HG03575 (cell line): ENCODE results near the gene HES1.

Experiments used
- ATAC-seq: cut with Tn5 transposase; IDR thresholded peaks from one replicate; pipeline ENCODE4 v1.9.1; 2021; ENCODE audit not compliant: unreplicated experiment, insufficient number of reproducible peaks, low FRiP score; ENCODE audit errors: extremely low read depth

HES1 gene

DNA sequence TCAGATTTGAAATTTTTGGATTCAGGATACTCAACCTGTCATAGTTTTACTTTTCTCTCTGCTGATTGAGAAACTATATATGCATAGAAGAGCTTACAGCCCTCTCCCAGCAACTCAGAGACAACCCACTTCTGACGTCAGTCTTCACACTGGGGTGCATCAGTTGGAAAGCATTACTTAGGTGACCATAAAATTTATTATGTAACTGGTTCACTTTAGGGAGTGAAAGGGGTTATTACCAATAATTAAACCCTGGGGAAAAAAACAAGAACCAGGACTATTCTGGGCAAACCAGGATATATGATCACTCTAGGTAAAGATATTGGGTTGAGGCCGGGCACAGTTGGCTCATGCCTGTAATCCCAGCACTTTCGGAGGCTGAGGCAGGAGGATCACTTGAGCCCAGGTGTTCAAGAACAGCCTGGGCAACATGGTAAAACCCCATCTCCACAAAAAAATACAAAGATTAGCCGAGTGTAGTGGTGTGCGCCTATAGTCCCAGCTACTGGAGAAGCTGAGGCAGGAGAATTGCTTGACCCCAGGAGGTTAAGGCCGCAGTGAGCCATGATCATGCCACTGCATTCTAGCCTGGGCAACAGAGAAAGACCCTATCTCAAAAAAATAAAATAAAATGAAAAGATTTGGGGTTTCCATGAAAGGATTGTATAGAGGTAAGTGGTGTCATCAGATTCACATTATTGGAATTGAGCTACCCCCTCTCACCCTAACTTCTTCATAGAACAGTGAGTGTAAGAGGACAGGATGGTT lies 27.1 kb downstream of the HES1 start:
- ATAC-seq: no peak

DNA sequence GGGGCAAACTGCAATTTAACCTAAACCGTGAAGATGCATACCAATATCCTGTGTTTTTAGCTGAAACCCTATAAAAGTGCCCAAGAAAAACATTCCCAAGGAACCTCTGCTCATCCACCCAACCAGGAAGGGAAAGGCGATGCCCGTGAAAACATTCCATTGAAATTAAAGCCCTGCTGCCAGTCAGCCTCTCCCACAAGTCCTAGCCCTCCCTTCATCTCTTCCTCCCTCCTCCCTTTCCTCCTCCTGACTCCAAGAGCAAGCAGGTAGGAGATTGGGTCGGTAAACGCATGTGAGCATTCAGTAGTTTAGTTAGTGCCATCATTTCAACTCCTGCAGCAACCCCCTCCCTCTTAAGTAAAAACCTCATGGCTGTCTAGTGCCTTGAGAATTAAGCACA lies 27.7 kb downstream of the HES1 start:
- ATAC-seq: no peak

DNA sequence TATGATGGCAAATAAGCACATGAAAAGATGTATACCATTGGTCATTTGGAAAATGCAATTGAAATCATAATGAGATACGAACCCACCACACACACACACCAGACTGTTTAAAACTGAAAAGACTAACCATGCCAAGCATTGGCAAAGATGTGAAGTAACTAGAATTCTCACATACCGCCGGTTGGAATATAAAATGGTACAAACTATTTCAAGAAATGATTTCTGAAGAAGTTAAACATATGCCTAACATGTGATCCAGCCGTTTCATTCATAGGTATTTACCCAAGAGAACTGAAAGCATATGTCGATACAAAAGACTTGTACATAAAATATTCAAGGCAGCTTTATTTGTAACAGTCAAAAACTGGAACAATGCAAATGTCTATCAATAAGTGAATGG lies 28.9 kb downstream of the HES1 start:
- ATAC-seq: no peak

DNA sequence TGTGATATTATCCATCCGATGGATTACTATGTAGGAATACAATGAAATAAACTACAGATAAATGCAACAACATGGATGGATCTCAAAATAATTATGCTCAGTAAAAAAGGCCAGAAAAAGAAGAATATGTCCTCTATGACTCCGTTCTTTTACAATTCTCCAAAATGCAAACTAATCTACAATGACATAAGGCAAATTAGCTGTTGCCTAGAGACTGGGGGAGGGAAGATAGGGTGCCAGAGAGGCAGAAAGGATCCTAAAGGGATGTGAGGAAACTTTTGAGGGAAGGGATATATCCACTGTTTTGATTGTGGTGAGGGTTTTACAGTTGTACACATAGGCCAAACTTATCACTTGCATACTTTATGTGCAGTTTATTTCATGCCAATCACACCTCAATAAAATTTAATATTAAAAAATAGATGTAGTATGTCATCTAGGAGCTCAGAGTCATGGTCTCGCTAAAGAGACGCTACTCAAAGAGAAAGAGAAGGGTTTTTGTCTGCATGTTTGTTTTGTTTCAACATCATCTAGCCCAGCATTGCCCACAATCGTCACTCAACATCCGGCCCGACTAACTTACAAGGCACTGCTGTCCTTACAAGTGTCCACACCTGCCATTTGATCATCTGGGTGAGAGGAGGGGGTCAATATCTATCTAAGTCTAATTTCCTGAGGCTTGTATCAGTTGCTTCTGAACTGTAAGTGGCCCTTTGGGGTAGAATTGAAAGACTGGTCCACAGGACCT lies 29.5 kb downstream of the HES1 start:
- ATAC-seq: no peak

DNA sequence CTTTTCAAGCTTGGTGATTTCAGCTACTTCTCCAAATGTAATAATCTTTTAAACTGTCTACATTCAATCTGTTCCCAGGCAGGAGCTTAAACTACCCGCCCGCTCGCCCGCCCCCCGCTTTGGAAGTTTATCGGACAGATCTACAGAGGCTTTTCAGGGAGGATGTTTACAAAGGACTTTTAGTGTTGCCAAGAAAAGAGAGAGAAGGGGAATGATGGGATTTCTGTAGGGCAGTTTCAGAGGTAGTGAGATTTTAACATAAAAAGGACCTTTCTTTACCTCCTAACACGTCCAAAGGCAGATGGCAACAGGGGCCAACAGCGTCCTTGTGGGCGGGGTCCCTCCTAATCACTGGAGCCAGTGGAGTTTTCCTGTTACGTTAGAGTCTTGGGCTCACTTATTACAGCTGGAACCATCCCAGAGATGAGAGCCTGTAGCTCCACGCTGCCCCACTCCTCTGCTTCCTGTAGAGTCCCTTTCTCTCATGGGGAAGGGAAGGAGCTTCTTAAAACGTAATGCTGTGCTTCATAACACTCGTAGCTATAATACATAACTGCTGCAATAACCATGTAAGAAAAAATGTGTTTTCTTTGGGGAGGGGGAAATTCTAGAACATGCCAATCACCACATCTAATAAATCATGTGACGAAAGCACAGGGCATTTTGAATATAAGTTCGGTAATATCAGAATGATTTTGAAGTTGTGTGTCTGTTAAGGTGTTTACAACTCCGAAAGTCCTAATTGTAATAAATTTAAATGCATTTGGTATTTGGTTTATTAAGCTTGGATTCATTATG lies 30.9 kb downstream of the HES1 start:
- ATAC-seq: no peak

DNA sequence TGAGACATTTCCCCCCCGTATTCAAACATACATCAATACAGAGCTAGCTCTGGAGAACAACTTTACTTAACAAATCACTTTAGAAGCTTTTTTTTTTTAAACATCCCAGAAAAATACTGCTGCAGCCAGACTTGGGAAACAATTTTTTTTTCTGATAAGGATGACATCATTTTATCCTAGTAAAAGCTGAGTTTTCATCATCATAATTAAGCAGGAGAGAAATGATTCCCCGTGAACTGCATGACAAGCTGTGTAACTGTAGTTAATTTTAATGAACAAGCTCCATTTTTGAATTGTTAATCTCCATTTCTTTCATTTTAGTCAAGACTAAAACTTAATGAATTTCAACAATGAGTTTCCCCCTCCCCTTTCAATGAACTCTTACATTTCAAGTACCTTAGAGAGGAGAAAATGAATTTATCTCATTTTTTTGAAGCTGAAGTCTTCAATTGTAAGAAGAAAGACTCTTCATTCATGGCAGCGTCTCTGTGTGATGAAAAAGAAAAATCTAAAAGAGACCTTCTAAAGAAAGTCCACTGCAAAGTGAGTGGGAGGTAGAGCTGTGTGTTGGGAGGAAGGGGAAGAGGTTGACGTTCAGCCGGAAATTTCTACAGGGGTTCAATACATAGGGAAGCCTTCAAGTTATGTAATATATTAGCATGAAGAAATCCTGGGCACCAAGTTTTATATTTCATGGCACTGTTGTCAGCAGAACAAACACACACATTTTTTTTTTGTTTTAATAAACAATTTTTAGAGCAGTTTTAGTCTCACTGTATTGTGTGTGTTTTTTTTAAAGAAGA lies 31.7 kb downstream of the HES1 start:
- no peak for ATAC-seq

DNA sequence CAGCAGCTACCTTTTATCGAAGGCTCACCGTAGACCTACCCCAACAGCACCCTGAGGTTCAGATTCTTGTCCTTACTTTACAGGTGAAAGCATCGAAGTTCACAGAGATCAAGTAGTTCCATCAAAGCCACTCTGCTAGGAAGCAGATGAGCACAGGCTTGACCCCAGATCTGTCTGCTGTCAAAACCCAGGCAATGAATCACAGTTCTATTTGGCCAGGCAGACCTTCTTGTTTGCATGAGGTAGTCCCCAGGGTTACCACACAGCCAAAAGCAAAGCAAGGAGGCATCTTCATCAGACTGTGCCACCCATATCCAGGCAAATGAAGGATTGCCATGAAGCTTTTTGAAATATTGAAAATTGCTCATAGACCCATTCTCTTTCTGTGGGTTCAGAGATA lies 33.0 kb downstream of the HES1 start:
- ATAC-seq: no peak

DNA sequence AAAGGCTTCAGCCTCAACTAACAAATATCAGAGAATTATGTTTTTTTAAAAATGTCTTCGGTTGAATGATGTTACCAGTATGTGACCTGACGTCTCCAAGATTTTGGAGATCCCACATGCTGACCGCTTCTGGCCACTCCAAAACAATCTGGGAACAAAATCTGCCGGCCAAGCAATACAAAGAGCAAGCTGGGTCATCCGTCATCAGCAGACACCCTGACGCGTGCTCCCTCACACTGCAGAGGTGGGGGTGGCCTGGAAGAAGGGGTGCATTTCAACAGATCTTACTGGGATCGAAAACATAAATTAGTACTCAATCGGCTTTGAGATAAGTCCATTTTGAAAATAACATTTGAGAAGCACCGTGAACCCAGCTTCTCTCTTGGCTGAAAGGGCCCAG lies 33.6 kb downstream of the HES1 start:
- no peak for ATAC-seq

DNA sequence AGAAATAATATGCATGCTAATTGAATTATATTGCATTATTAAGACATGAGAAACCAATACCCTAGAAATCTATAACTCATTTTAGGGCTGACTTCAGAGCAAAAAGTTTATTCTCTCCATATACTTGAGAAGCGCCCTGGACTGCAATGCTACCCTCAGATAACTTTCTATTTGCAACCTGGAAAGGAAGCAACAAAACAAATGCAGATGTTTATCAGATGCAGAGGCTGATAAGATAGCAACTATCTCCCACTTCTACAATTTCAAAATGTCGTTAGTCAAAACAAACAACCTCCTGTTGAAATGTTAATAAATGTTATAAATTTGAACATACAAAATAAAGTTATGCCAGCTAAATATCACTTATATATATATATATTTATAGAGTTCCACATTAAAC lies 34.8 kb downstream of the HES1 start:
- no peak for ATAC-seq

DNA sequence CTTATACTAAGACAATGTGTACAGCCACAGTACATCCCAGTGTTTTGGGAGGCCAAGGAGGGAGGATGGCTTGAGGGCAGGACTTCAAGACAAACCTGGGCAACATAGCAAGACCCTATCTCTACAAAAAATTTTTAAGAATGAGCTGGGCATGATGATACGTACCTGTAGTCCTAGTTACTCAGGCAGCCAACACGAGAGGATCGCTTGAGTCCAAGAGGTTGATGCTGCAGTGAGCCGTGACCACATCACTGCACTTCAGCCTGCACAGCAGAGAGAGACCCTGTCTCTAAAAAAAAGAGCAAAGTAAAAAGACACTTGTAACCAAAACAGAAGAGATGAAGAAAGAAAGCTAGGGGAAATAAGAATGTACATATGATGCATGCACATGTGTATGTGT lies 38.5 kb downstream of the HES1 start:
- no peak for ATAC-seq

DNA sequence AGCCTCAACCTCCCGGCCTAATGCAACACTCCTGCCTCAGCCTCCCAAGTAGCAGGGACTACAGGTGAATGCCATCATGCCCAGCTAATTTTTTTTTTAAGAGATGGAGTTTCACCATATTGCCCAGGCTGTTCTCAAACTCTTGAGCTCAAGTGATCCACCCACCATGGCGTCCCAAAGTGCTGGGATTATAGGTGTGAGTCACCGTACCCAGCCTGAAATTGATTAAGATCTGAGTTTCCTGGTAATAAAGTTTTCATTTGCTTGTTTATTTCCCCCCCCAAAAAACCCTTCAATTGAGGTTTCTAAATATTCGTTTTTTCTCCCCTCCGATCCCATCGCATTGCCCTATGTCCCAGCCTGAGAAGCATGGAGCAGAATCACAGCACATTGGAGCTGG lies 39.0 kb downstream of the HES1 start:
- no peak for ATAC-seq

DNA sequence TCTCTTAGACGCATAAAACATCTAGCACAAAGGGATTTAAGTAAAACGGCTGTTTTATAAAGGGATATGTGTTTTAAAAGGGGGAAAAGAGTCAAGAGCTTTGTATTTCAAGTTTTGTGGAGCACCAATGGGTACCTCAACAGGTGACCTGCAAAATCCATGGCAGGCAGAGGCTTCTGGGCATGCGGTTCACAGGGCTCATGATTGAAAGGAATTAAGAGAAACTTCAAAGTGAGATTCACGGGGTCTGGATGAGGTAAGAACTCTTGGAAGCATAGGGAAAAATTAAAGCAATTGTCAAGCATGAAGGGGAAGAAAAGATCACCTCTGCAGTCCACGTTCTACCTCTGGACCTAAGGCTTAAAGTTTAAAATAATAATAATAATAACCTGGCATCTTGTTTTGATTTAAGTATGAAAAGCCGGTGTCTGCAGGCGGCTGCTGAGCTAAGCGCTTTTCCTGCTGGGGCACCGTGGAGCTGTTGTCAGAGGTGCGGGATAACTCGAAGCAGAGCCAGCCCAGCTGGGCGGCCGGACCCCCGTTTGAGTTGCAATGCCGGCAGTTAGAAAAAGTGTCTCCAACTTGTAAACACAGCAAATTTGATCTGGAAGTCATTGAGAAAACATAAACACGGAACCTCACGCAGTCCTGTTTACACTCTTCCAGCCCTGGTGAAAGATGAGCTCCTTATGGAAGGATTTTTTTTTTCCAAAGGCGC lies 40.5 kb downstream of the HES1 start:
- no peak for ATAC-seq

DNA sequence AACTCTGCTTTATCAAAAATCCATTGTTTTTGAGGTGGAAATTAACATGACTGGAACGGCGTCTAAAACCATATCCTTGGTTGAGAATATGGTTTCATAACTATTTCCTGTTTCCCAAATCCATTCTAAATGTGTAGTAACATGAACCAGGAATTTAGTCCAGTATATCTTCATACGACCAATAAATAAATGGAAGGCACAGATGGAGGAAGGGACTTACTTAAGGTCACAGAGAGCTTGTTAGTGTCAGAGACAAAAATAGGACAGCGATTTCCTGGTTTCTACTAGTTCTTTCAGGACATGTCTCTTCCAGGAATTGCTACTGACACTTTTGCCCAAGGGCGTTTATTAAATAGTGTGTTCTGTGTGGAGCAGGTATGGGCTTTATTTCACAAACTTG lies 41.2 kb downstream of the HES1 start:
- ATAC-seq: no peak

DNA sequence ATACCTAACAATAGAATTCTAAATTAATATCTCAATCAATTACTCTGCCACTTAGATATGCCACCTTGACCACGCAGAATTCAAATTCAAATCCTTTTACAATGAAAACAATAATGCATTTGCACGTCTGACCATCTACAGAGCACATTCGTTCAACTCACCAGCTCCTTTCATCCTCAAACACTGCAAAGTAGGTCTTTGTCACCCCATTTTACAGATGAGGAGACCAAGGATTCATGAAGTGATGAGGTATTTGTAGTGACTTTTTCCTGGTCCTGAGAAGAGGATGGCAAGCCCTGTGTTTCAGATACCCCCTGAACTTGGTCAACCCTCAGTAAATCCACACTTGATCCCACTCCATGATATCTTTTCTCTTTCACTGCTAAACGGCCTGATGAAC lies 42.2 kb downstream of the HES1 start:
- no peak for ATAC-seq

DNA sequence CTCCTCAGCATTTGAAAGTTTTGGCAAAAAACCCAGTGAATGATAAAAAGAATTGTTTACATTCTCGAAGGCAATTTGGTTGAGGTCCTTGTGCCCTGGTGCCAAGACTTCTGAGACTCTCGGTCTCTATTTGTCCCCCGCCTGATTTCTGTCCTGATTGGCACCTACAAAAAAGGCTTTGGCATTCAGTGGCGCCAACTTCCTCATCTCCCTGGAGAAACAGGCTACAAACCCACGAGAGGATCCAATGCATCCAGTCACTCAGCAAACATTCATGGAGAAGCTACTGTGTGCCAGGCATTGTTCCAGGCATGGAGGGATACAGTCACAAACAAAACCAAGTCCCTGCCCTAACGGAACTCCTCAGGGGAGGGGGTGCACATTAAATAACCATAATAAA lies 42.7 kb downstream of the HES1 start:
- no peak for ATAC-seq

DNA sequence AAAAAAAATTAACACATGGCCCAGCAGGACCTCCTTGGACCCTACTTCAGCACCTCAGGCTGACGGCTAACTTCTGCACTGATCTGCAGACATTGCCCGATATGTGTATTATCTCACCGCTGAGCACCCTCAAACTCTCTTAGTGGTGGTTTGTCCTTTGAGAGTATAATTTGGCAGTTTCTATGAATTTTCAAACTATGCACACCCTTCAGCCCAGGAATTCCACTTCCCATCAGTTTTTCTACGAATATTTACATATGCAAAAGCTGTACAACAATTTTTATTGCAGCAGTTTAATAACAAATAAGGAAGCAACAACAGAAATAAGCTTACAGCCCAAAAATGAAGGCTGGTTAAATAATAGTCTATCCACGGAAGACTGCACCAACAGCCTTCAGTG lies 44.6 kb downstream of the HES1 start:
- ATAC-seq: no peak

DNA sequence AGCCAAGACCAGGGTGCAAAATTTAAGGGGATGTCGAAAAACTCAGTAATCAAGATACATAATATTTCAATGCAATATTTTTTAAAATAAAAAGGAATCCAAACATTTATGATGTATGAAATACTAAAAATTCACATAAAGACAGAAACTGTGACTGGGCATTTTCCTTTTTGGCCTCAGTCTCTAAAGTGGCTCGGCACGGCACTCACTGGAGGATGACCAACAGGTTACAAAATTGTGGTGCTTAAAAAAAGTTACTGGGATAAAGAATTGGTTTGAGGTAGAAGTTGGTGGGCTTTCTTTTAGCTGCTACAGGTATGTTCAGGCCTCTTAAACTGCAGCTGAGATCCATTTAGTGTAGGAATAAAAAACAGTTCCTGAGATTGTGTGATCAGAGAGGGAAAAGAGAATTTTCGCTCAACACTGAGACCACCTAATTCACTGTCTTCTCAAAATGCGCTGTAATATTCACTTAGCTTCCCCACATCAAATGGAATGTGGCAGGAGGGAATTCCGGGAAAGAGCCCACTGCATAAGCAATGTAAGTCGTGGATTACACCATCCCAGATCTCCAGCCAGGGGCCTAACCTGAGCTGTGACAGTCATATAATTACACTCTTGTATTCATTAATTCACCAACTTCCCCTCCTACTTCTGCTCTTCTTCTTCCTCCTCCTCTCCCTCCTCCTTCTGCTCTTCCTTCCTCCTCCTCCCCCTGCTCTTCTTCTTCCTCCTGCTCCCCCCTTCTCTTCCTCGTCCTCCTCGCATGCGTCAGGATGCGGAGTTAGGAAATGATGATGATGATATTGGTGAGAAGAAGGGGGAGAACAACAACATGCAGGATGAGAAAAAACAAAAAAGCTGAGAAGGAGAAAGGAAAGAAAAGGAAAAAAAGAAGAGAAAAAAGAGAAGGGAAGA lies 45.9 kb downstream of the HES1 start:
- no peak for ATAC-seq

DNA sequence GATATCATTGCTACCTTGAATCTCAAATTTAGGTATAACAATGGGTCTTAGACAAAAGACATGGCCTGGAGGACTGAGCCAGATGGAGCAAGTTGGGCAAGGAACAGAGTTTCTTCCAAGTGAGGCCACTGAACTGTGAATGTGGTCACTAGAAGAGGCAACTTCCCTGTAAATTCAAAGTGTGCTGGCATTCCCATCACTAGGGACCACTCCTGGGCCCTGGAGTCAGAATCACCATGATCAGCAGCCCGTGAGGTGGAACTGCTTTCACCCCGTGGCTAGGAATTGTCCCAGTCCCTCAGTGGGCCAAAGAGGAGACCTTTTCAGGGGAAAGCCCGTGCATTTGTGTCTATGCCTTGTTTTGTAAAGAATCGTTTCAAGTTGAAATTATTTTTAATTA lies 47.3 kb downstream of the HES1 start:
- ATAC-seq: no peak
